ENCODE results near the gene CLDN10.

The CLDN10 gene

DNA sequence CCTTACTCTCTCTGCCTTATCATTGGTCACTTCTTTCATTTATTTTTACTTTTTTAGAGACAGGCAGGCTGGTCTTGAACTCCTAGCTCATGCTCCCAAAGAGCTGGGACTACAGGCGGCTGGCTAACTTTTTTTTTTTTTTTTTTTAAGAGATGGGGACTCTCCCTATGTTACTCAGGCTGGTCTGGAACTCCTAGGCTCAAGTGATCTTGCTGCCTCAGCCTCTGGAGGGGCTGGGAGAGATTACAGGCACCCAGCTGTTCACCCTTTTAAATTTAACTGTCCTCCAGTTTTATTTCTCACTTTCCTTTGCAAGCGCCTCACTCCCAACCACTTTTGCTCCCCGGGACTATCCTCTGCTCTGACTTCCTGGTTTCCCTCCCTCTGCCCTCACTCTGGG lies 5.6 kb upstream of the CLDN10 start:
- TF ChIP-seq, protein P1, sequence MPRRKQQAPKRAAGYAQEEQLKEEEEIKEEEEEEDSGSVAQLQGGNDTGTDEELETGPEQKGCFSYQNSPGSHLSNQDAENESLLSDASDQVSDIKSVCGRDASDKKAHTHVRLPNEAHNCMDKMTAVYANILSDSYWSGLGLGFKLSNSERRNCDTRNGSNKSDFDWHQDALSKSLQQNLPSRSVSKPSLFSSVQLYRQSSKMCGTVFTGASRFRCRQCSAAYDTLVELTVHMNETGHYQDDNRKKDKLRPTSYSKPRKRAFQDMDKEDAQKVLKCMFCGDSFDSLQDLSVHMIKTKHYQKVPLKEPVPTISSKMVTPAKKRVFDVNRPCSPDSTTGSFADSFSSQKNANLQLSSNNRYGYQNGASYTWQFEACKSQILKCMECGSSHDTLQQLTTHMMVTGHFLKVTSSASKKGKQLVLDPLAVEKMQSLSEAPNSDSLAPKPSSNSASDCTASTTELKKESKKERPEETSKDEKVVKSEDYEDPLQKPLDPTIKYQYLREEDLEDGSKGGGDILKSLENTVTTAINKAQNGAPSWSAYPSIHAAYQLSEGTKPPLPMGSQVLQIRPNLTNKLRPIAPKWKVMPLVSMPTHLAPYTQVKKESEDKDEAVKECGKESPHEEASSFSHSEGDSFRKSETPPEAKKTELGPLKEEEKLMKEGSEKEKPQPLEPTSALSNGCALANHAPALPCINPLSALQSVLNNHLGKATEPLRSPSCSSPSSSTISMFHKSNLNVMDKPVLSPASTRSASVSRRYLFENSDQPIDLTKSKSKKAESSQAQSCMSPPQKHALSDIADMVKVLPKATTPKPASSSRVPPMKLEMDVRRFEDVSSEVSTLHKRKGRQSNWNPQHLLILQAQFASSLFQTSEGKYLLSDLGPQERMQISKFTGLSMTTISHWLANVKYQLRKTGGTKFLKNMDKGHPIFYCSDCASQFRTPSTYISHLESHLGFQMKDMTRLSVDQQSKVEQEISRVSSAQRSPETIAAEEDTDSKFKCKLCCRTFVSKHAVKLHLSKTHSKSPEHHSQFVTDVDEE (CRISPR knock-in tag; IDR thresholded peaks at IDR 0.05): no peak
- TF ChIP-seq, protein P2, sequence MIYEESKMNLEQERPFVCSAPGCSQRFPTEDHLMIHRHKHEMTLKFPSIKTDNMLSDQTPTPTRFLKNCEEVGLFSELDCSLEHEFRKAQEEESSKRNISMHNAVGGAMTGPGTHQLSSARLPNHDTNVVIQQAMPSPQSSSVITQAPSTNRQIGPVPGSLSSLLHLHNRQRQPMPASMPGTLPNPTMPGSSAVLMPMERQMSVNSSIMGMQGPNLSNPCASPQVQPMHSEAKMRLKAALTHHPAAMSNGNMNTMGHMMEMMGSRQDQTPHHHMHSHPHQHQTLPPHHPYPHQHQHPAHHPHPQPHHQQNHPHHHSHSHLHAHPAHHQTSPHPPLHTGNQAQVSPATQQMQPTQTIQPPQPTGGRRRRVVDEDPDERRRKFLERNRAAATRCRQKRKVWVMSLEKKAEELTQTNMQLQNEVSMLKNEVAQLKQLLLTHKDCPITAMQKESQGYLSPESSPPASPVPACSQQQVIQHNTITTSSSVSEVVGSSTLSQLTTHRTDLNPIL (CRISPR knock-in tag; IDR thresholded peaks at IDR 0.05; ENCODE audit: low read depth): no peak
- TF ChIP-seq, protein P3, sequence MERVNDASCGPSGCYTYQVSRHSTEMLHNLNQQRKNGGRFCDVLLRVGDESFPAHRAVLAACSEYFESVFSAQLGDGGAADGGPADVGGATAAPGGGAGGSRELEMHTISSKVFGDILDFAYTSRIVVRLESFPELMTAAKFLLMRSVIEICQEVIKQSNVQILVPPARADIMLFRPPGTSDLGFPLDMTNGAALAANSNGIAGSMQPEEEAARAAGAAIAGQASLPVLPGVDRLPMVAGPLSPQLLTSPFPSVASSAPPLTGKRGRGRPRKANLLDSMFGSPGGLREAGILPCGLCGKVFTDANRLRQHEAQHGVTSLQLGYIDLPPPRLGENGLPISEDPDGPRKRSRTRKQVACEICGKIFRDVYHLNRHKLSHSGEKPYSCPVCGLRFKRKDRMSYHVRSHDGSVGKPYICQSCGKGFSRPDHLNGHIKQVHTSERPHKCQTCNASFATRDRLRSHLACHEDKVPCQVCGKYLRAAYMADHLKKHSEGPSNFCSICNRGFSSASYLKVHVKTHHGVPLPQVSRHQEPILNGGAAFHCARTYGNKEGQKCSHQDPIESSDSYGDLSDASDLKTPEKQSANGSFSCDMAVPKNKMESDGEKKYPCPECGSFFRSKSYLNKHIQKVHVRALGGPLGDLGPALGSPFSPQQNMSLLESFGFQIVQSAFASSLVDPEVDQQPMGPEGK (CRISPR knock-in tag; IDR thresholded peaks at IDR 0.05; ENCODE audit: borderline replicate concordance): no peak
- TF ChIP-seq, protein P4, sequence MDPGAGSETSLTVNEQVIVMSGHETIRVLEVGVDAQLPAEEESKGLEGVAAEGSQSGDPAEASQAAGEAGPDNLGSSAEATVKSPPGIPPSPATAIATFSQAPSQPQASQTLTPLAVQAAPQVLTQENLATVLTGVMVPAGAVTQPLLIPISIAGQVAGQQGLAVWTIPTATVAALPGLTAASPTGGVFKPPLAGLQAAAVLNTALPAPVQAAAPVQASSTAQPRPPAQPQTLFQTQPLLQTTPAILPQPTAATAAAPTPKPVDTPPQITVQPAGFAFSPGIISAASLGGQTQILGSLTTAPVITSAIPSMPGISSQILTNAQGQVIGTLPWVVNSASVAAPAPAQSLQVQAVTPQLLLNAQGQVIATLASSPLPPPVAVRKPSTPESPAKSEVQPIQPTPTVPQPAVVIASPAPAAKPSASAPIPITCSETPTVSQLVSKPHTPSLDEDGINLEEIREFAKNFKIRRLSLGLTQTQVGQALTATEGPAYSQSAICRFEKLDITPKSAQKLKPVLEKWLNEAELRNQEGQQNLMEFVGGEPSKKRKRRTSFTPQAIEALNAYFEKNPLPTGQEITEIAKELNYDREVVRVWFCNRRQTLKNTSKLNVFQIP (CRISPR knock-in tag; IDR thresholded peaks at IDR 0.05; ENCODE audit: borderline replicate concordance, low read depth): no peak
- TF ChIP-seq ESRRG (CRISPR knock-in tag; IDR thresholded peaks at IDR 0.05) (no peak), BACH2 (CRISPR knock-in tag; IDR thresholded peaks at IDR 0.05; ENCODE audit: borderline replicate concordance) (no peak), ZNF8 (CRISPR knock-in tag; IDR thresholded peaks at IDR 0.05) (no peak)
- ATAC-seq: peak; percentile 40

DNA sequence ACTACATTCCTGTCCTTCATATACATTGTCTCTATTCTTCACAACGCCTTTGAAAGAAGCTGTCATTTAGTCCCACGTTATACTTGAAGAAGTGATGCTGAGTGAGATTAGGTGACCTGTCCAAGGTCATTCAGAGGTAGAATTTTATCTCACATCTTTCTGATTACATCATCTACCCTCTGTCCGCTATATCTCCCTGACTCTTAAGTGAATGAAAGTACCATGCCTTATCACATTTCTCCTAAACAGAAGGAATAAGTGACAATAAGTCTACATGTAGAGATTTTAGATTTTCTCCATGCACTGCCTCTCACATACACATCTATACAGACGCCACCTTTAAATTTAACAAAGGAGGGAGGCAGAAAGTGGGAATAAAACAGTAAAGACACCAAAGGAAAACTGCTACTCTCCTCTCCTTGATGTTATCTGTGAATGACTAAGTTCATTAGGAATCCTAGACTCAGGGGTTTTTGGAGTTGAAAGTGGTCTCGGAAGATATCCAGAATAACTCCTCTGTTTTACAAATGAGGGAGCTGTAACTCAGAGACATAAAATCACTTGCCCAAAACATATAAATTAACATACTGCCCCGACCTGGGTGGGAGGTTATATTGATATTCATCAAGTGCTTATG lies 4.9 kb upstream of the CLDN10 start:
- peak; percentile 59 for ATAC-seq
- no peak for TF ChIP-seq ESRRG (CRISPR knock-in tag; IDR thresholded peaks at IDR 0.05)
- TF ChIP-seq, protein P2 (CRISPR knock-in tag; IDR thresholded peaks at IDR 0.05; ENCODE audit: low read depth): peak; percentile 73; the same call in 1 of the 2 replicates
- peak; percentile 68; the same call in 1 of the 2 replicates for TF ChIP-seq ISL1 (CRISPR knock-in tag; IDR thresholded peaks at IDR 0.05)
- peak; percentile 44; the same call in 1 of the 2 replicates for TF ChIP-seq ZFP3 (CRISPR knock-in tag; IDR thresholded peaks at IDR 0.05)

DNA sequence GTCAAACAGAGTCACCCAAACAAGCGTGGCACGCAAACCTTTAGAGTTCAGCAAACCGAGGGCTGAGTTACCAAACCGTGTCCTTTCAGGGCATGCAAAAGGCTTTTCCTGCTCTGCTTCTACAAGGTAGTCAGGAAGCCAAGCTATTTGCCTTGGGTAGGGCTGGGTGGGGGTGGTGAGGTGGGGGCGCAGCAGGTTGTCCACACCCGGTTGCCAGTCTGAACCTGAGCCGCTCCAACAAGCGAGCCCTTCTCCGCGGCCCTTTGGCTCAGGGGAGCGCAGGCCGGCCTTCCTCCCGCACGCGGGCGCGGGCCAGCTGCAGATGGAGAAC lies 347 bp upstream of the CLDN10 start:
- ATAC-seq: no peak

DNA sequence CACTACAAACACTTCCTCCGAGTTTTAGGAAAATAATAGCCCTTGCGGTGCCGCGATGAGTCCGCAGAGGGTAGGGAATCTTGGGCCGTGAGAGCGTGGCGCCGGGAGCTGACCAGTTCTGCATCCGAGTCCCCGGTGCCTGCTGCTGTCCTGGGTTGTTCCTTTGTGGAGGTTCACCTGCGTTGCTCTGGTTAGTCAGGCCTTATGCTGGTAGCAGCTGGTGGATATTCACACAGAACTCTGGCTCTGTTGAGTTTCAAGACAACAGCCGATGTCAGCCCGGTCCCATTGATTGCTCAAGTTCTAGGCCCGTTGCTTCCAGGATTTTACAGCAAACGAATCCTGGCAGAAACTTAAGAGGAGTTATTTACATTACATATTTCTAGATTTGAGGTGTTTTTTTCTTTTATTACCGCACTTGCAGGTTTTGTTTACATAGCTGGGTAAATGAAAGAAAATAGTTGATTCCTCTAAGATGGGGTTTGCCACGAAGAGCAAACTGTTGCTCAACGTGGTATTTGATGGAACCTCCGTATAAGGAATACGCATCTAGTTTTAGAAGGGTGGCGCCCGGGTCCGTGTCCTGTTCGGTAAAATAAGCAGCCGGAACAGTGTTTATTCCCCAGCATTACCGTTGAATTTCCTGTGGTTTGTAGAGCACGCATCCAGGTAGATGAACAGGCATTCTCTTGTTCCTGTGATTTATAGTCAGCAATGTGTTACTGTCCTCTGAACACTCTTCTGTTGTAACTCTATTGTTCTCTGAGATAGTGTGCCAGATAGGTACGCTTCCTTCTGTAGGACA lies 1.3 kb downstream of the CLDN10 start:
- no peak for ATAC-seq
- TF ChIP-seq, protein P4 (CRISPR knock-in tag; IDR thresholded peaks at IDR 0.05; ENCODE audit: borderline replicate concordance, low read depth): no peak
- TF ChIP-seq GLIS3 (CRISPR knock-in tag; IDR thresholded peaks at IDR 0.05) (no peak), PPARA (CRISPR knock-in tag; IDR thresholded peaks at IDR 0.05; ENCODE audit: borderline replicate concordance) (no peak), RARB (CRISPR knock-in tag; IDR thresholded peaks at IDR 0.05) (no peak), ISL1 (CRISPR knock-in tag; IDR thresholded peaks at IDR 0.05) (no peak), ZNF8 (CRISPR knock-in tag; IDR thresholded peaks at IDR 0.05) (no peak), ZNF565 (CRISPR knock-in tag; conservative IDR thresholded peaks at IDR 0.05; ENCODE audit: low read depth) (no peak), CSDC2 (CRISPR knock-in tag; IDR thresholded peaks at IDR 0.05) (no peak), ZFP30 (CRISPR knock-in tag; IDR thresholded peaks at IDR 0.05) (no peak), SNAI2 (CRISPR knock-in tag; IDR thresholded peaks at IDR 0.05) (no peak), ZFP3 (CRISPR knock-in tag; IDR thresholded peaks at IDR 0.05) (no peak), ZNF70 (CRISPR knock-in tag; IDR thresholded peaks at IDR 0.05) (no peak), TCF4 (CRISPR knock-in tag; IDR thresholded peaks at IDR 0.05; ENCODE audit: borderline replicate concordance) (no peak)
- TF ChIP-seq, protein P3 (CRISPR knock-in tag; IDR thresholded peaks at IDR 0.05; ENCODE audit: borderline replicate concordance): no peak

More for the DNA sequence above, 347 bp upstream of the CLDN10 start:
- TF ChIP-seq, protein P4 (CRISPR knock-in tag; IDR thresholded peaks at IDR 0.05; ENCODE audit: borderline replicate concordance, low read depth): no peak

All from SK-N-SH treated with all-trans-retinoic acid at 6 μM for 48 hours (cell line).